Astrocyte (in vitro differentiated cells and primary cell): Measurements from ENCODE around the gene RMDN3. TPM values are rescaled to one million over a fixed set of nuclear protein-coding genes. Genes with fewer than 3 reads are reported as not detected.

Experiments
- DNase-seq: peaks from one replicate; pipeline ENCODE4 v3.0.0-alpha.2; 2010; ENCODE audit warnings: low read depth
- FAIRE-seq: peaks from 2 replicates; lab custom pipeline; 2011; peaks lifted over from hg19 to GRCh38; lab: Jason Lieb, UNC
- H2AFZ ChIP-seq: 2 replicates; pipeline ENCODE4 v1.6.0; 2012; ENCODE audit warnings: low read depth, low read length, inconsistent platforms
- H3K27ac ChIP-seq: 2 replicates; pipeline ENCODE4 v1.5.1; 2011; ENCODE audit warnings: low read depth, low read length, inconsistent platforms
- H3K27me3 ChIP-seq: 2 replicates; pipeline ENCODE4 v1.6.0; 2011; ENCODE audit warnings: low read length, inconsistent platforms; ENCODE audit not compliant: insufficient read depth
- H3K36me3 ChIP-seq: 2 replicates; pipeline ENCODE4 v1.5.1; 2011; ENCODE audit warnings: low read length, inconsistent platforms; ENCODE audit not compliant: insufficient read depth
- H3K4me1 ChIP-seq: 2 replicates; pipeline ENCODE4 v1.5.1; 2011; ENCODE audit warnings: low read length, inconsistent platforms; ENCODE audit not compliant: insufficient read depth
- H3K4me2 ChIP-seq: 2 replicates; pipeline ENCODE4 v1.6.0; 2012; ENCODE audit warnings: low read length, inconsistent platforms
- H3K4me3 ChIP-seq: 2 replicates; pipeline ENCODE4 v1.5.1; 2011; ENCODE audit warnings: low read depth, mild to moderate bottlenecking, low read length, inconsistent platforms; ENCODE audit not compliant: insufficient read depth
- H3K79me2 ChIP-seq: 2 replicates; pipeline ENCODE4 v1.6.0; 2012; ENCODE audit warnings: mild to moderate bottlenecking, low read length, inconsistent platforms; ENCODE audit not compliant: insufficient read depth
- H3K9ac ChIP-seq: 2 replicates; pipeline ENCODE4 v1.6.0; 2012; ENCODE audit warnings: mild to moderate bottlenecking, low read length, inconsistent platforms
- H3K9me3 ChIP-seq: 2 replicates; pipeline ENCODE4 v1.5.1; 2012; ENCODE audit warnings: low read depth, mild to moderate bottlenecking, low read length, inconsistent platforms; ENCODE audit not compliant: insufficient read depth
- H4K20me1 ChIP-seq: 2 replicates; pipeline ENCODE4 v1.6.0; 2012; ENCODE audit warnings: low read length, inconsistent platforms; ENCODE audit not compliant: insufficient read depth
- H3K27ac Mint-ChIP-seq: one replicate; pipeline ENCODE4 v1.8.0; 2021; ENCODE audit warnings: mild to moderate bottlenecking, mixed read lengths; ENCODE audit not compliant: unreplicated experiment
- H3K27me3 Mint-ChIP-seq: one replicate; pipeline ENCODE4 v1.8.0; 2021; ENCODE audit warnings: low read depth, mixed read lengths; ENCODE audit not compliant: unreplicated experiment
- H3K36me3 Mint-ChIP-seq: one replicate; pipeline ENCODE4 v1.8.0; 2021; ENCODE audit warnings: low read depth, mixed read lengths; ENCODE audit not compliant: unreplicated experiment
- H3K4me1 Mint-ChIP-seq: one replicate; pipeline ENCODE4 v1.8.0; 2021; ENCODE audit warnings: low read depth, mixed read lengths; ENCODE audit not compliant: unreplicated experiment
- H3K4me3 Mint-ChIP-seq: one replicate; pipeline ENCODE4 v1.8.0; 2021; ENCODE audit warnings: mild to moderate bottlenecking, moderate library complexity, mixed read lengths; ENCODE audit not compliant: unreplicated experiment
- H3K9me3 Mint-ChIP-seq: one replicate; pipeline ENCODE4 v1.8.0; 2021; ENCODE audit warnings: mild to moderate bottlenecking, mixed read lengths; ENCODE audit not compliant: unreplicated experiment
- EZH2 ChIP-seq: IDR thresholded peaks from 2 replicates; pipeline ENCODE4 v1.6.1; 2012; ENCODE audit warnings: mild to moderate bottlenecking, low read length, inconsistent platforms; ENCODE audit not compliant: insufficient read depth
- total RNA-seq: library from RNA; stranded (reverse); gene quantifications from 2 replicates; pipeline ENCODE4 v1.2.1, GENCODE V29; 2021
- TF ChIP-seq, protein P1 (sequence below): IDR thresholded peaks from 2 replicates; pipeline ENCODE4 v1.5.1; 2011; ENCODE audit warnings: low read depth, mild to moderate bottlenecking, inconsistent platforms, low read length, moderate library complexity; ENCODE audit not compliant: insufficient read depth

RMDN3 gene
- total RNA-seq, 1 donor from 2014 or later = 32.0 TPM

GRCh38 chr15:40792394-40792793 lies 37.3 kb upstream of the RMDN3 start:
- no peak for DNase-seq

GRCh38 chr15:40790718-40791117 lies 35.7 kb upstream of the RMDN3 start:
- TF ChIP-seq, protein P1, sequence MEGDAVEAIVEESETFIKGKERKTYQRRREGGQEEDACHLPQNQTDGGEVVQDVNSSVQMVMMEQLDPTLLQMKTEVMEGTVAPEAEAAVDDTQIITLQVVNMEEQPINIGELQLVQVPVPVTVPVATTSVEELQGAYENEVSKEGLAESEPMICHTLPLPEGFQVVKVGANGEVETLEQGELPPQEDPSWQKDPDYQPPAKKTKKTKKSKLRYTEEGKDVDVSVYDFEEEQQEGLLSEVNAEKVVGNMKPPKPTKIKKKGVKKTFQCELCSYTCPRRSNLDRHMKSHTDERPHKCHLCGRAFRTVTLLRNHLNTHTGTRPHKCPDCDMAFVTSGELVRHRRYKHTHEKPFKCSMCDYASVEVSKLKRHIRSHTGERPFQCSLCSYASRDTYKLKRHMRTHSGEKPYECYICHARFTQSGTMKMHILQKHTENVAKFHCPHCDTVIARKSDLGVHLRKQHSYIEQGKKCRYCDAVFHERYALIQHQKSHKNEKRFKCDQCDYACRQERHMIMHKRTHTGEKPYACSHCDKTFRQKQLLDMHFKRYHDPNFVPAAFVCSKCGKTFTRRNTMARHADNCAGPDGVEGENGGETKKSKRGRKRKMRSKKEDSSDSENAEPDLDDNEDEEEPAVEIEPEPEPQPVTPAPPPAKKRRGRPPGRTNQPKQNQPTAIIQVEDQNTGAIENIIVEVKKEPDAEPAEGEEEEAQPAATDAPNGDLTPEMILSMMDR = no peak
- TF ChIP-seq EZH2 = no peak
- H3K36me3 ChIP-seq = peaks cover 3% of the 10 kb centered on the region
- no peak overlapping the region for H3K4me2 ChIP-seq
- no peak overlapping the region for H3K4me3 ChIP-seq
- Mint-ChIP-seq H3K4me1 (peaks cover 15% of the 10 kb centered on the region), H3K27ac (no peak overlapping the region), H3K36me3 (peaks cover 11% of the 10 kb centered on the region), H3K9me3 (no peaks in the 10 kb centered on the region), H3K4me3 (no peak overlapping the region), H3K27me3 (no peaks in the 10 kb centered on the region)
- DNase-seq (peak; percentile 49), FAIRE-seq (no peak)
- H4K20me1 ChIP-seq = peaks cover 34% of the 10 kb centered on the region
- peak overlapping the region; percentile 60 for H3K27ac ChIP-seq
- no peaks in the 10 kb centered on the region for H3K9me3 ChIP-seq
- H3K79me2 ChIP-seq = peaks cover 39% of the 10 kb centered on the region
- H3K4me1 ChIP-seq = peaks cover 38% of the 10 kb centered on the region
- no peaks in the 10 kb centered on the region for H3K27me3 ChIP-seq
- H3K9ac ChIP-seq = no peak overlapping the region
- H2AFZ ChIP-seq = no peak overlapping the region

More at GRCh38 chr15:40792394-40792793, 37.3 kb upstream of the RMDN3 start:
- Histone ChIP-seq H3K9me3 (no peaks in the 10 kb centered on the region), H3K79me2 (peaks cover 52% of the 10 kb centered on the region), H3K36me3 (peaks cover 3% of the 10 kb centered on the region), H3K4me1 (peaks cover 28% of the 10 kb centered on the region), H3K9ac (no peak overlapping the region), H3K27ac (peak overlapping the region; percentile 1), H3K4me2 (no peak overlapping the region), H3K27me3 (no peaks in the 10 kb centered on the region), H3K4me3 (no peak overlapping the region), H4K20me1 (peaks cover 26% of the 10 kb centered on the region), H2AFZ (no peak overlapping the region)
- Mint-ChIP-seq H3K36me3 (peaks cover 11% of the 10 kb centered on the region), H3K9me3 (no peaks in the 10 kb centered on the region), H3K27ac (no peak overlapping the region), H3K27me3 (no peaks in the 10 kb centered on the region), H3K4me3 (no peak overlapping the region), H3K4me1 (peaks cover 9% of the 10 kb centered on the region)
- TF ChIP-seq EZH2 = no peak
- TF ChIP-seq, protein P1 = no peak
- FAIRE-seq = no peak

- Mint-ChIP-seq H3K4me1 (peaks cover 15% of the 10 kb centered on the region), H3K4me3 (no peak overlapping the region), H3K36me3 (peaks cover 11% of the 10 kb centered on the region), H3K27me3 (no peaks in the 10 kb centered on the region), H3K27ac (no peak overlapping the region), H3K9me3 (no peaks in the 10 kb centered on the region)
- Histone ChIP-seq H4K20me1 (peaks cover 37% of the 10 kb centered on the region), H3K79me2 (peaks cover 40% of the 10 kb centered on the region), H3K9me3 (no peaks in the 10 kb centered on the region), H3K4me2 (no peak overlapping the region), H3K27me3 (no peaks in the 10 kb centered on the region), H3K4me1 (peaks cover 38% of the 10 kb centered on the region), H2AFZ (no peak overlapping the region), H3K36me3 (peaks cover 3% of the 10 kb centered on the region), H3K4me3 (no peak overlapping the region), H3K9ac (no peak overlapping the region), H3K27ac (no peak overlapping the region)
- DNase-seq (no peak), FAIRE-seq (no peak)
- TF ChIP-seq, protein P1 = no peak
- TF ChIP-seq EZH2 = no peak
Measured at GRCh38 chr15:40789999-40790398, 34.9 kb upstream of the RMDN3 start.
